BE2C (cell line): ENCODE data around the gene STK36.
A peak's percentile ranks its signal among the peaks of the same experiment; 100 is the strongest.

Source experiments
- DNase-seq: peaks from one replicate; pipeline ENCODE4 v3.0.0-alpha.2; 2020
- H3K27me3 ChIP-seq: fragments of 250-450 bp; sonication (Bioruptor Pico); 2 replicates; pipeline ENCODE4 v1.5.1; 2020; ENCODE audit warnings: mild to moderate bottlenecking
- H3K36me3 ChIP-seq: fragments of 250-450 bp; sonication (Bioruptor Pico); 2 replicates; pipeline ENCODE4 v1.5.1; 2020; ENCODE audit warnings: mild to moderate bottlenecking
- H3K4me1 ChIP-seq: fragments of 250-450 bp; sonication (Bioruptor Pico); 2 replicates; pipeline ENCODE4 v1.5.1; 2020
- H3K4me3 ChIP-seq: 2 replicates; pipeline ENCODE4 v1.5.1; 2011; ENCODE audit warnings: low read depth, low read length
- H3K9me3 ChIP-seq: fragments of 250-450 bp; sonication (Bioruptor Pico); 2 replicates; pipeline ENCODE4 v1.5.1; 2020
- TF ChIP-seq, protein P1 (sequence below): IDR thresholded peaks from 2 replicates; pipeline ENCODE4 v1.5.1; 2012; ENCODE audit warnings: mild to moderate bottlenecking, low read depth, low read length

Gene STK36

DNA sequence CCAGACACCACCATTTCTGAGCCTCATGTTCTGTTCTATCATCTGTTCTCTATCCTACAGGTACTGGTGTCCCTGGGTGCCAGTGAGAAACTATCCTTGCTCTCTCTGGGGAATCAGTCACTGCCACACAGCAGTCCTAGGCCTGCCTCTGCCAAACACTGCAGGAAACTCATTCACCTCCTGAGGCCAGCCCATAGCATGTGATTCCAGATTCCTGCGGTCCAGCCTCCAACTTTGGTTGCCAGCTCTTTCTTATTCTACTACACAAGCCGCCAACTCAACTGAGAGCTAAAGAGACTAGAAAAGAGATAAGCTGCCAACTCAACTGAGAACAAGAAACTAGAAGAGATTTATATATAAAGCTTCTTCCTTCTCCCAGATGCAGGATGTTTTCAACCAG is 29.9 kb downstream of the STK36 start:
- TF ChIP-seq, protein P1, sequence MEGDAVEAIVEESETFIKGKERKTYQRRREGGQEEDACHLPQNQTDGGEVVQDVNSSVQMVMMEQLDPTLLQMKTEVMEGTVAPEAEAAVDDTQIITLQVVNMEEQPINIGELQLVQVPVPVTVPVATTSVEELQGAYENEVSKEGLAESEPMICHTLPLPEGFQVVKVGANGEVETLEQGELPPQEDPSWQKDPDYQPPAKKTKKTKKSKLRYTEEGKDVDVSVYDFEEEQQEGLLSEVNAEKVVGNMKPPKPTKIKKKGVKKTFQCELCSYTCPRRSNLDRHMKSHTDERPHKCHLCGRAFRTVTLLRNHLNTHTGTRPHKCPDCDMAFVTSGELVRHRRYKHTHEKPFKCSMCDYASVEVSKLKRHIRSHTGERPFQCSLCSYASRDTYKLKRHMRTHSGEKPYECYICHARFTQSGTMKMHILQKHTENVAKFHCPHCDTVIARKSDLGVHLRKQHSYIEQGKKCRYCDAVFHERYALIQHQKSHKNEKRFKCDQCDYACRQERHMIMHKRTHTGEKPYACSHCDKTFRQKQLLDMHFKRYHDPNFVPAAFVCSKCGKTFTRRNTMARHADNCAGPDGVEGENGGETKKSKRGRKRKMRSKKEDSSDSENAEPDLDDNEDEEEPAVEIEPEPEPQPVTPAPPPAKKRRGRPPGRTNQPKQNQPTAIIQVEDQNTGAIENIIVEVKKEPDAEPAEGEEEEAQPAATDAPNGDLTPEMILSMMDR = no peak
- DNase-seq = no peak
- no peaks in the 10 kb centered on the region for H3K9me3 ChIP-seq

DNA sequence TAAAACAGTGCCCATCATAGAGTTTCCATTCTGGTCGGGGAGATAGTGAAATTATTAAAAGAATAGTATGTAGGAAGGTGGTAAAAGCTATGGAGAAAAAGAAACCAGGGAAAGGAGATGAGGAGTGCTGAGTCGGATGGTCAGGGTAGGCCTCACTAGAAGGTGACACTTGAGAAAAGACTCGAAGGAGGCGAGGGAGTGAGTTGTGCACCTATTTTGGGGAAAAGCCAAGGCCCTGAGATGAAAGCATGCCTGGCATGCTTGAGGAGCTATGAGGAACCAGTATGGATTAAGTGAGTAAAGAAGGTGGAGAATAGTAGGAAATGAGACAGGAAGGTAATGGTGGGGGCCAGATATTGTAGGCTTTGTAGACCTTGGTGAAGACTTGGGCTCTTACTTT is 31.5 kb downstream of the STK36 start:
- Histone ChIP-seq H3K4me1 (no peaks in the 10 kb centered on the region), H3K9me3 (no peaks in the 10 kb centered on the region), H3K36me3 (no peaks in the 10 kb centered on the region; the same call in 1 of the 2 replicates), H3K4me3 (no peak overlapping the region), H3K27me3 (no peaks in the 10 kb centered on the region)
- no peak for DNase-seq
- TF ChIP-seq, protein P1 = no peak

More for the DNA sequence above, 29.9 kb downstream of the STK36 start:
- Histone ChIP-seq H3K4me1 (0 out of 2 replicates have a peak, but pooled peaks cover 1% of the 10 kb centered on the region), H3K36me3 (no peaks in the 10 kb centered on the region; the same call in 1 of the 2 replicates), H3K27me3 (no peaks in the 10 kb centered on the region), H3K4me3 (no peak overlapping the region)

DNA sequence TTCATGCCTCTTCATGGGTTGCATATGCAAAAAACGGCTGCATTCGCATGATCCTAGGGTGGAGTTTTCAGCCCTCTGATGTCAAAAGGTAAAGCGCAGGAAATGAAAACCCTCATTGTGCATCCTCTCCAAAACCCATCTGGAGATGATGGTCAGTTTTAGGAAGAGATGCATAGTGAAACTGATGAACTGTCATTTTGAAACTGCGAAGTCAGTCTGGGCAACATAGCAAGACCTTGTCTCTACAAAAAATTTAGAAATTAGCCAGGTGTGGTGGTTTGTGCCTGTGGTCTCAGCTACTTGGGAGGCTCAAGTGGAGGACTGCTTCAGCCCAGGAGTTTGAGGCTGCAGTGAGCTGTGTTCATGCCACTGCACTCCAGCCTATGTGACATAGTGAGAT is 36.2 kb downstream of the STK36 start:
- no peaks in the 10 kb centered on the region for H3K9me3 ChIP-seq
- no peaks in the 10 kb centered on the region for H3K27me3 ChIP-seq
- H3K4me1 ChIP-seq = no peaks in the 10 kb centered on the region
- no peak overlapping the region for H3K4me3 ChIP-seq
- no peak for DNase-seq
- TF ChIP-seq, protein P1 = no peak
- H3K36me3 ChIP-seq = no peaks in the 10 kb centered on the region

GRCh38 chr2:218709908-218710307 is 38.0 kb downstream of the STK36 start:
- TF ChIP-seq, protein P1 = no peak

GRCh38 chr2:218710334-218710686 is 38.4 kb downstream of the STK36 start:
- no peak for DNase-seq
- Histone ChIP-seq H3K9me3 (no peaks in the 10 kb centered on the region), H3K36me3 (peaks cover 4% of the 10 kb centered on the region), H3K4me3 (peak overlapping the region; percentile 83), H3K27me3 (no peaks in the 10 kb centered on the region), H3K4me1 (no peaks in the 10 kb centered on the region)
- TF ChIP-seq, protein P1 = no peak

More at GRCh38 chr2:218709908-218710307, 38.0 kb downstream of the STK36 start:
- no peak for DNase-seq
- H3K4me3 ChIP-seq = no peak overlapping the region
- H3K9me3 ChIP-seq = no peaks in the 10 kb centered on the region
- no peaks in the 10 kb centered on the region for H3K27me3 ChIP-seq
- no peaks in the 10 kb centered on the region for H3K4me1 ChIP-seq
- H3K36me3 ChIP-seq = peaks cover 3% of the 10 kb centered on the region; the same call in 1 of the 2 replicates

GRCh38 chr2:218710687-218711549 is 39.0 kb downstream of the STK36 start, which contains the start of gene TTLL4:
Gene TTLL4 (plus strand): TSS chr2:218710835. CDS start chr2:218737677, 26,842 bp downstream.
- H3K4me3 ChIP-seq = peak within 1 kb of the TSS; percentile 83
- DNase-seq = peak; percentile 99
- TF ChIP-seq, protein P1 = peak; percentile 67
- H3K27me3 ChIP-seq = no peaks in the 10 kb centered on the region
- peaks cover 10% of the 10 kb centered on the region for H3K36me3 ChIP-seq
- no peaks in the 10 kb centered on the region for H3K4me1 ChIP-seq
- H3K9me3 ChIP-seq = no peaks in the 10 kb centered on the region
